Measurements from ENCODE around the gene ATP8B1. TPM values are rescaled to one million over a fixed set of nuclear protein-coding genes. Genes with fewer than 3 reads are reported as not detected.

Gene ATP8B1
- total and polyA plus RNA-seq, 2 of the 8 experiments (the other 6 are each of a cell fraction or from before 2014, with no cell fraction given): 1.1 to 4.6 TPM

- Histone ChIP-seq H3K27ac (ENCODE audit: low read depth, low read length) (no peak overlapping the region), H2AFZ (ENCODE audit: low read length) (no peak overlapping the region), H2BK5ac (ENCODE audit: low read depth, low read length) (peak overlapping the region; percentile 71; the same call in 1 of the 2 replicates), H4K5ac (ENCODE audit: insufficient read length, low read depth, low read length) (no peak overlapping the region), H3K36me3 (ENCODE audit: control insufficient read depth in 2 of 4, insufficient read depth in 4 of 4, low read length in 3 of 4) (no peaks in the 10 kb centered on the region), H3K4me2 (ENCODE audit: insufficient read depth in 1 of 2, low read depth in 2 of 2, low read length in 2 of 2) (no peak overlapping the region), H3K9ac (replicated peaks in 1 of 4; ENCODE audit: extremely low read depth in 1 of 4, low read depth in 3 of 4, low read length in 3 of 4) (no peak overlapping the region), H3K79me2 (ENCODE audit: control insufficient read depth in 1 of 2, insufficient read depth in 2 of 2, low read length in 2 of 2) (no peaks in the 10 kb centered on the region), H2BK120ac (replicated peaks; ENCODE audit: low read depth, low read length) (no peak overlapping the region), H3K56ac (replicated peaks; ENCODE audit: insufficient read length, low read depth, low read length) (no peak overlapping the region), H3K14ac (ENCODE audit: insufficient read length) (no peak overlapping the region), H3K4ac (replicated peaks; ENCODE audit: insufficient read length, low read depth, low read length) (no peak overlapping the region), H3K18ac (ENCODE audit: extremely low read depth, low read length) (no peak overlapping the region), H3K4me1 (replicated peaks in 1 of 4; ENCODE audit: control insufficient read depth in 3 of 4, insufficient read depth in 4 of 4, low read length in 3 of 4) (peaks cover 0 to 5% (median 2%) of the 10 kb centered on the region in 4 experiments; a peak in 3 of 7 replicates), H3K23me2 (ENCODE audit: low read depth, low read length) (no peaks in the 10 kb centered on the region), H2BK12ac (ENCODE audit: low read depth, low read length) (no peak overlapping the region), H4K91ac (replicated peaks; ENCODE audit: insufficient read length, low read length) (peak overlapping the region; percentile 46), H3K23ac (ENCODE audit: insufficient read length) (no peak overlapping the region), H3K79me1 (ENCODE audit: low read depth, low read length) (no peaks in the 10 kb centered on the region), H2AK5ac (ENCODE audit: low read depth, low read length) (no peak overlapping the region), H3K4me3 (ENCODE audit: extremely low read depth in 1 of 4, insufficient read depth in 2 of 4, low read depth in 3 of 4, low read length in 4 of 4) (no peak overlapping the region), H3K9me3 (ENCODE audit: insufficient read depth in 2 of 2, low read depth in 1 of 2, low read length in 1 of 2) (no peaks in the 10 kb centered on the region), H4K8ac (ENCODE audit: extremely low read depth, insufficient read depth, low read length) (no peak overlapping the region), H3K27me3 (replicated peaks in 1 of 4; ENCODE audit: control insufficient read depth in 3 of 4, extremely low read depth in 1 of 4, insufficient read depth in 3 of 4, low read length in 3 of 4) (no peaks in the 10 kb centered on the region; a peak in 1 of 7 replicates), H2BK15ac (ENCODE audit: low read length) (no peak overlapping the region; the same call in 1 of the 2 replicates), H2BK20ac (ENCODE audit: low read length) (0 out of 2 replicates have a peak overlapping the region, but pooled peaks have one; percentile 48), H4K20me1 (replicated peaks in 1 of 2; ENCODE audit: control insufficient read depth in 1 of 2, insufficient read depth in 2 of 2, low read length in 2 of 2) (peaks cover 0 to 2% of the 10 kb centered on the region in 2 experiments)
- POLR2A ChIA-PET (ENCODE audit: partially characterized antibody): no interaction called here
- 89% methylated on average over 9 of the region's 9 CpGs; no CpG with 5 or more reads in 1 of the 2 experiments for WGBS, 2 experiments (ENCODE audit: extremely low coverage in 1 of 2, insufficient coverage in 1 of 2, insufficient read length in 1 of 2, insufficient replicate concordance in 2 of 2, low coverage in 1 of 2, low lambda C conversion rate in 2 of 2, missing lambda C conversion rate in 1 of 2)
- CTCF ChIA-PET (ENCODE audit: partially characterized antibody): interaction anchor here (1.2 to 1.5 kb wide), 2 partner anchors 9 to 13 kb away, joined by 3 read pairs; no protein-coding TSS in a partner anchor
- FAIRE-seq (no peak), DNase-seq (ENCODE audit: low read depth in 1 of 2, low spot score in 2 of 2) (no peak)
- TF ChIP-seq BRCA1 (IDR thresholded peaks at IDR 0.05; ENCODE audit: low read depth, low read length) (no peak), ASH2L (IDR thresholded peaks at IDR 0.05; ENCODE audit: low read length) (no peak), EP300 (IDR thresholded peaks at IDR 0.05; ENCODE audit: borderline replicate concordance in 1 of 2, low read depth in 2 of 2, low read length in 2 of 2) (no peak), SP1 (IDR thresholded peaks at IDR 0.05; ENCODE audit: low read depth, low read length) (no peak), TAF1 (IDR thresholded peaks at IDR 0.05; ENCODE audit: low read depth, low read length) (no peak), ATF2 (IDR thresholded peaks at IDR 0.05; ENCODE audit: low read length) (no peak), BCL11A (IDR thresholded peaks at IDR 0.05; ENCODE audit: low read depth in 2 of 2, low read length in 2 of 2) (no peak), SUZ12 (IDR thresholded peaks at IDR 0.05; ENCODE audit: low read length) (no peak), EZH2 (IDR thresholded peaks at IDR 0.05; ENCODE audit: low read depth, low read length, severe bottlenecking) (no peak), PHF8 (conservative IDR thresholded peaks at IDR 0.05; ENCODE audit: low read depth, low read length) (no peak)
- TF ChIP-seq, protein P1, sequence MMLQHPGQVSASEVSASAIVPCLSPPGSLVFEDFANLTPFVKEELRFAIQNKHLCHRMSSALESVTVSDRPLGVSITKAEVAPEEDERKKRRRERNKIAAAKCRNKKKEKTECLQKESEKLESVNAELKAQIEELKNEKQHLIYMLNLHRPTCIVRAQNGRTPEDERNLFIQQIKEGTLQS (IDR thresholded peaks at IDR 0.05; ENCODE audit: insufficient read depth, low read depth, low read length): no peak
Observed at GRCh38 chr18:57772387-57772799, 30.7 kb downstream of the ATP8B1 start.

Measured in H1 (cell line).